SK-N-SH (cell line): ENCODE results near the gene MBD3.

Experiments
- EZH2phosphoT487 ChIP-seq: fragments of 200-600 bp; sonication (generic); IDR thresholded peaks from 2 replicates; pipeline ENCODE4 v1.6.1; 2017; ENCODE audit warnings: low read depth, mixed run types, mild to moderate bottlenecking, antibody characterized with exemption, moderate library complexity, borderline replicate concordance
- FOXJ3 ChIP-seq: sonication (generic); formaldehyde crosslinking; IDR thresholded peaks from 2 replicates; pipeline ENCODE4 v1.5.1; 2020; ENCODE audit warnings: mild to moderate bottlenecking, missing genetic modification reagents
- POLR2AphosphoS5 ChIP-seq: IDR thresholded peaks from 2 replicates; pipeline ENCODE4 v1.6.1; 2012; ENCODE audit warnings: low read depth, low read length
- RAD21 ChIP-seq: IDR thresholded peaks from 2 replicates; pipeline ENCODE4 v1.6.1; 2012; ENCODE audit warnings: mild to moderate bottlenecking, low read length
- SIN3A ChIP-seq: IDR thresholded peaks from 2 replicates; pipeline ENCODE4 v1.6.1; 2012; ENCODE audit warnings: low read depth, mild to moderate bottlenecking, low read length, moderate library complexity, borderline replicate concordance
- TAF1 ChIP-seq: IDR thresholded peaks from 2 replicates; pipeline ENCODE4 v1.6.1; 2012; ENCODE audit warnings: low read depth, mild to moderate bottlenecking, low read length, moderate library complexity, borderline replicate concordance
- TF ChIP-seq, protein P1 (sequence below): IDR thresholded peaks from 2 replicates; pipeline ENCODE4 v1.6.1; 2012; ENCODE audit warnings: mild to moderate bottlenecking, low read depth, low read length, moderate library complexity
- TF ChIP-seq, protein P2 (sequence below): fragments of 200-600 bp; sonication (generic); IDR thresholded peaks from 2 replicates; pipeline ENCODE4 v1.6.1; 2017; ENCODE audit warnings: antibody characterized with exemption, mild to moderate bottlenecking, moderate library complexity

- no peak for TF ChIP-seq TAF1
- TF ChIP-seq EZH2phosphoT487, result no peak
- TF ChIP-seq POLR2AphosphoS5, result no peak
- TF ChIP-seq, protein P1, sequence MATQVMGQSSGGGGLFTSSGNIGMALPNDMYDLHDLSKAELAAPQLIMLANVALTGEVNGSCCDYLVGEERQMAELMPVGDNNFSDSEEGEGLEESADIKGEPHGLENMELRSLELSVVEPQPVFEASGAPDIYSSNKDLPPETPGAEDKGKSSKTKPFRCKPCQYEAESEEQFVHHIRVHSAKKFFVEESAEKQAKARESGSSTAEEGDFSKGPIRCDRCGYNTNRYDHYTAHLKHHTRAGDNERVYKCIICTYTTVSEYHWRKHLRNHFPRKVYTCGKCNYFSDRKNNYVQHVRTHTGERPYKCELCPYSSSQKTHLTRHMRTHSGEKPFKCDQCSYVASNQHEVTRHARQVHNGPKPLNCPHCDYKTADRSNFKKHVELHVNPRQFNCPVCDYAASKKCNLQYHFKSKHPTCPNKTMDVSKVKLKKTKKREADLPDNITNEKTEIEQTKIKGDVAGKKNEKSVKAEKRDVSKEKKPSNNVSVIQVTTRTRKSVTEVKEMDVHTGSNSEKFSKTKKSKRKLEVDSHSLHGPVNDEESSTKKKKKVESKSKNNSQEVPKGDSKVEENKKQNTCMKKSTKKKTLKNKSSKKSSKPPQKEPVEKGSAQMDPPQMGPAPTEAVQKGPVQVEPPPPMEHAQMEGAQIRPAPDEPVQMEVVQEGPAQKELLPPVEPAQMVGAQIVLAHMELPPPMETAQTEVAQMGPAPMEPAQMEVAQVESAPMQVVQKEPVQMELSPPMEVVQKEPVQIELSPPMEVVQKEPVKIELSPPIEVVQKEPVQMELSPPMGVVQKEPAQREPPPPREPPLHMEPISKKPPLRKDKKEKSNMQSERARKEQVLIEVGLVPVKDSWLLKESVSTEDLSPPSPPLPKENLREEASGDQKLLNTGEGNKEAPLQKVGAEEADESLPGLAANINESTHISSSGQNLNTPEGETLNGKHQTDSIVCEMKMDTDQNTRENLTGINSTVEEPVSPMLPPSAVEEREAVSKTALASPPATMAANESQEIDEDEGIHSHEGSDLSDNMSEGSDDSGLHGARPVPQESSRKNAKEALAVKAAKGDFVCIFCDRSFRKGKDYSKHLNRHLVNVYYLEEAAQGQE, result no peak
- TF ChIP-seq, protein P2, sequence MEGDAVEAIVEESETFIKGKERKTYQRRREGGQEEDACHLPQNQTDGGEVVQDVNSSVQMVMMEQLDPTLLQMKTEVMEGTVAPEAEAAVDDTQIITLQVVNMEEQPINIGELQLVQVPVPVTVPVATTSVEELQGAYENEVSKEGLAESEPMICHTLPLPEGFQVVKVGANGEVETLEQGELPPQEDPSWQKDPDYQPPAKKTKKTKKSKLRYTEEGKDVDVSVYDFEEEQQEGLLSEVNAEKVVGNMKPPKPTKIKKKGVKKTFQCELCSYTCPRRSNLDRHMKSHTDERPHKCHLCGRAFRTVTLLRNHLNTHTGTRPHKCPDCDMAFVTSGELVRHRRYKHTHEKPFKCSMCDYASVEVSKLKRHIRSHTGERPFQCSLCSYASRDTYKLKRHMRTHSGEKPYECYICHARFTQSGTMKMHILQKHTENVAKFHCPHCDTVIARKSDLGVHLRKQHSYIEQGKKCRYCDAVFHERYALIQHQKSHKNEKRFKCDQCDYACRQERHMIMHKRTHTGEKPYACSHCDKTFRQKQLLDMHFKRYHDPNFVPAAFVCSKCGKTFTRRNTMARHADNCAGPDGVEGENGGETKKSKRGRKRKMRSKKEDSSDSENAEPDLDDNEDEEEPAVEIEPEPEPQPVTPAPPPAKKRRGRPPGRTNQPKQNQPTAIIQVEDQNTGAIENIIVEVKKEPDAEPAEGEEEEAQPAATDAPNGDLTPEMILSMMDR, result no peak
- no peak for TF ChIP-seq FOXJ3 (CRISPR knock-in tag)
- no peak for TF ChIP-seq RAD21
- no peak for TF ChIP-seq SIN3A
Measured at GRCh38 chr19:1577929-1578618, 14.6 kb downstream of the MBD3 start.
